SHP77 treated with DMSO at 0.1 percent for 48 hours (cell line): Measurements from ENCODE around the gene SPG7.
A peak's percentile ranks its signal among the peaks of the same experiment; 100 is the strongest.

ENCODE experiments used
- DNase-seq: peaks from one replicate; lab custom pipeline; 2025; lab: John Stamatoyannopoulos, UW

Gene SPG7

DNA sequence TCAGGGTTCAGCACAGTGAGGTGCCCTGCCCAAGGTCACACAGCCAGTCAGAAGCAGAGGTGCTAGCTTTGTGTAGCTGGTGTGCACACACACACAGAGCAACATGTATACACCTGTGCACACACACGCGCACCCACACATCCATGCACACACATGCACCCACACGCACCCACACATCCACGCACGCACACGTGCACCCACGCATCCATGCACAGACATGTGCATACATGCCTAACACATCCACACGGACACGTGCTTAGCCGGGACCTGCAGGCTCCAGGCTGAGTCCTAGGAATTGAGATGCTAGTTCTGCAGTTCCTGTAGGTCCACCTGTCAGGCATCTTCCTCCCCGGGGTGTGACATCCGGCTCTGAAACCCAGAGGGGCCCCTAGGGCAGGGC lies 92.2 kb downstream of the SPG7 start:
- no peak for DNase-seq

DNA sequence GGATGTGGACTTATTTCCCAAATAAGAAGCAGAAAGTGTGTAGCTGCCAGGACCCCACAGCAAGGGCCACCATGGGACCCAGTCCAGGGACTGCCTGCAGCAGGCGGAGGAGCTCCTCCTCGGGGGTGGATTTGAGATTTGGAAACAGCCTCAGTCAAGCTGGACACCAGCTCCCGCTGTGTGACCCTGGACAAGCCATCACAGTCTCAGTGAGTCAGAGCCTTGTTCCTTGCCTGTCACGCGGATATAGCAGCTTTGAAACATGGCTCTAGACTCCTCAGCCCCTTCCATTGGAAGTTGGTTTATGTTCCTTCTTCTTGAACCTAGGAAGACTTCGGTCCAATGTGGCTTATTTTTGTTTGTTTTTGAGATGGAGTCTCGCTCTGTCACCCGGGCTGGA lies 92.8 kb downstream of the SPG7 start:
- DNase-seq: no peak

GRCh38 chr16:89601906-89602272 lies 93.7 kb downstream of the SPG7 start:
- DNase-seq: no peak

- DNase-seq: no peak
Observed at GRCh38 chr16:89602273-89602951, 94.2 kb downstream of the SPG7 start.

DNA sequence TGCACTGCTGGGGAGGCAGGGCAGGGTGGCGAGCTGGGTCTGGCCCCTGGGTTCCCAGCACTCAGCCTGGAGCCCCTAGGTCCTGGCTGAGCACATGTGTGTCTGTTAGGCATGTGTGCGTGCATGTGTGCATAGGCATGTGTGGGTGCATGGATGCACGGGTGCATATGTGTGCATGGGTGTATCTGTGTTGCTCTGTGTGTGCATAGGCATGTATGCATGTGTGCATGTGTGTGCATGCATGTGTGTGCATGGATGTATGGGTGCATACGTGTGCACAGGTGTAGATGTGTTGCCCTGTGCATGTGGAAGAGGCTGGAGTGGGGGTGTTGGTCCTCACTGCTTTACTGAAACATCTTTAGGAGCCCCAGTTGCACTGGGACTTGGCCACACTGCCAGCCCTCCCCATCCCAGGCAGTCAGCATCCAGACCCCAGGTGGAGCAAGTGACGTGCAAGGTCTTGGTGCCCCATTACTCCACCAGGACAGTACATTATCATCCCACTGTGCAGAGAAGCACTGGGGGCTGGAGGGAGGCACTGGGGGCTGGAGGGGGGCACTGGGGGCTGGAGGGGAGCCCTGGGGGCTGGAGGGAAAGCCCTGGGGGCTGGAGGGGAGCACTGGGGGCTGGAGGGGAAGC lies 94.9 kb downstream of the SPG7 start:
- DNase-seq: no peak

DNA sequence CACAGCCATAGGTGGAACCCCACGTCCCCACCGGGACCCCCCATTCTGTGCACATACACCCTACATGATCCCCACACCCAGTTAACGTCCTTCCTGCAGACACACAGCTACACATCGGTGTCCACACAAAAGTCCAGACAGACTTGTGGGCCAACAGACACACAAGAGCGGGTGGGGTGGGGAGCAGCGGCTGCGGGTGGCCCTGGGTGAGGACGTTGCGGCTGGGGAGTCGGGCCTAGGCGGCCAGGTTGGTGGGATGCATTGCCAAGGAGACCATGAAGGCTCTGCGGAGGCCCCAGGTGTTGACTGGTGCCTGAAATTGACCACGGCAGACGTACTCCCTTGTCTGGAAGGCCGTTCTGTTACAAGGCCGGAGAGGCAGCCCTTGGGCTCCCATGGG lies 96.6 kb downstream of the SPG7 start:
- DNase-seq: no peak

- no peak for DNase-seq
Observed at GRCh38 chr16:89605186-89605970, 97.2 kb downstream of the SPG7 start.

DNA sequence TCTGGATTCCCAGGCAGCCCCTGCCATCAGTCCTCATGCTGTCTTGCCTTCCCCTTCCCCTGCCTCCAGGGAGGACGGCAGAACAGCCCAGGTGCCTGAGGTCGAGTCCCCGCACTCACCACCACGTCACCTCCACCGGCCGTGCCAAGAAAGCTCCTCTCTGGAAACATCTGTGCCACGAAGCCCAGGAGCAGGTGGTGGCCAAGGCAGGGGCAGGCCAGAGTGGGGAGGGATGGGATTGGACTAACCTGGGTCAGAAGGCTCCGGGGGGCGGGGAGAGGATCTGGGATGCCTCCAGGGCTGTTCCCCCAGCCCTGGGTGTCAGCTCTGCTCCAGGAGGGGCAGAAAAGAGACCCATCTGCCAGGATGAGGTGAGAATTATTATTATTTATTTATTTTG lies 97.8 kb downstream of the SPG7 start:
- peak; percentile 56 for DNase-seq
